GM19455 (cell line): ENCODE data around the gene NOP14.

Experiments
- ATAC-seq: cut with Tn5 transposase; IDR thresholded peaks from one replicate; pipeline ENCODE4 v1.9.1; 2021; ENCODE audit not compliant: unreplicated experiment

The NOP14 gene

GRCh38 chr4:2915789-2916188 is 47.4 kb downstream of the NOP14 start:
- ATAC-seq: no peak

GRCh38 chr4:2914256-2915126 is 48.7 kb downstream of the NOP14 start:
- no peak for ATAC-seq

- ATAC-seq: no peak
Observed at GRCh38 chr4:2913168-2913567, 50.0 kb downstream of the NOP14 start.

- no peak for ATAC-seq
Observed at GRCh38 chr4:2911868-2912267, 51.3 kb downstream of the NOP14 start.

- ATAC-seq: no peak
Observed at GRCh38 chr4:2910409-2910808, 52.8 kb downstream of the NOP14 start.

- no peak for ATAC-seq
Observed at GRCh38 chr4:2909583-2909982, 53.6 kb downstream of the NOP14 start.

GRCh38 chr4:2908686-2909085 is 54.5 kb downstream of the NOP14 start:
- ATAC-seq: no peak

GRCh38 chr4:2907706-2908293 is 55.4 kb downstream of the NOP14 start:
- ATAC-seq: no peak

GRCh38 chr4:2907226-2907625 is 56.0 kb downstream of the NOP14 start:
- ATAC-seq: no peak

GRCh38 chr4:2906218-2906617 is 57.0 kb downstream of the NOP14 start:
- ATAC-seq: no peak

GRCh38 chr4:2905544-2905943 is 57.7 kb downstream of the NOP14 start:
- ATAC-seq: no peak

GRCh38 chr4:2902126-2902525 is 61.1 kb downstream of the NOP14 start:
- no peak for ATAC-seq

- no peak for ATAC-seq
Observed at GRCh38 chr4:2901186-2901585, 62.0 kb downstream of the NOP14 start.

- no peak for ATAC-seq
Observed at GRCh38 chr4:2900741-2901140, 62.5 kb downstream of the NOP14 start.

- no peak for ATAC-seq
Observed at GRCh38 chr4:2898001-2898400, 65.2 kb downstream of the NOP14 start.

GRCh38 chr4:2893772-2894171 is 69.4 kb downstream of the NOP14 start:
- ATAC-seq: no peak

- ATAC-seq: no peak
Observed at GRCh38 chr4:2891294-2891693, 71.9 kb downstream of the NOP14 start.

- ATAC-seq: no peak
Observed at GRCh38 chr4:2888886-2889285, 74.3 kb downstream of the NOP14 start.
